GM12878 (cell line): ENCODE measurements around the gene PRKN. TPM values are rescaled to one million over a fixed set of nuclear protein-coding genes. Genes with fewer than 3 reads are reported as not detected.

Source experiments
- ATAC-seq: fragments of 200-7000 bp; cut with Tn5 transposase; 3 replicates; pipeline ENCODE4 v1.9.1; 2020; ENCODE audit warnings: mild to moderate bottlenecking, moderate library complexity
- Bru-seq: library from RNA; stranded (reverse); fragments of 400-500 nt; gene quantifications from one replicate; lab custom pipeline; 2021; lab: Mats Ljungman, UMichigan
- BruChase-seq, 2 experiments: library from RNA; stranded (reverse); fragments of 400-500 nt; gene quantifications; one replicate each; lab custom pipeline; 2021; lab: Mats Ljungman, UMichigan
- BruUV-seq: library from RNA; stranded (reverse); fragments of 400-500 nt; replicated peaks from 2 replicates; lab custom pipeline; 2021; lab: Mats Ljungman, UMichigan
- CTCF ChIA-PET: fragments of 300-600 bp; sonication (Branson Sonifier 250); formaldehyde crosslinking; extraction: SDS; loops from one replicate; lab custom pipeline; 2021; ENCODE audit warnings: inconsistent platforms; lab: Yijun Ruan, JAX
- POLR2A ChIA-PET: fragments of 350-600 bp; formaldehyde crosslinking; extraction: SDS; loops from one replicate; lab custom pipeline; 2021; ENCODE audit warnings: inconsistent platforms; lab: Charles Lee
- RAD21 ChIA-PET: fragments of 300-600 bp; sonication (Branson Sonifier 250); formaldehyde crosslinking; loops from one replicate; lab custom pipeline; 2023; ENCODE audit warnings: antibody characterized with exemption; ENCODE audit not compliant: unreplicated experiment; lab: Charles Lee
- SMC1A ChIA-PET: fragments of 300-600 bp; sonication (Branson Sonifier 250); formaldehyde crosslinking; loops from one replicate; lab custom pipeline; 2023; ENCODE audit not compliant: unreplicated experiment, uncharacterized antibody; lab: Charles Lee
- DNase-seq: peaks from one replicate; pipeline ENCODE4 v3.0.0-alpha.2; 2011; ENCODE audit warnings: low read depth, low spot score
- FAIRE-seq: peaks from 3 replicates; lab custom pipeline; 2011; peaks lifted over from hg19 to GRCh38; lab: Jason Lieb, UNC
- H2AFZ ChIP-seq: 2 replicates; pipeline ENCODE4 v1.6.0; 2011; ENCODE audit warnings: low read depth, low read length, control low read depth; ENCODE audit not compliant: control insufficient read depth
- H3K27ac ChIP-seq: 2 replicates; pipeline ENCODE4 v1.5.1; 2011; ENCODE audit warnings: control low read depth; ENCODE audit not compliant: control insufficient read depth, insufficient read depth
- H3K27me3 ChIP-seq, 2 experiments: replicated peaks in 1 of 2; 2 replicates each; pipeline versions ENCODE4 v1.6.0 to v1.6.1; 2011; ENCODE audit warnings: low read length in 1 of 2; ENCODE audit not compliant: control insufficient read depth in 2 of 2, insufficient read depth in 2 of 2
- H3K36me3 ChIP-seq, 2 experiments: 2 replicates each; pipeline ENCODE4 v1.5.1; 2011; ENCODE audit warnings: low read length in 1 of 2; ENCODE audit not compliant: control insufficient read depth in 2 of 2, insufficient read depth in 2 of 2
- H3K4me1 ChIP-seq: 2 replicates; pipeline ENCODE4 v1.6.1; 2011; ENCODE audit warnings: mild to moderate bottlenecking, low read length, moderate library complexity, mixed read lengths; ENCODE audit not compliant: control insufficient read depth, insufficient read depth
- H3K4me2 ChIP-seq: 2 replicates; pipeline ENCODE4 v1.6.0; 2011; ENCODE audit warnings: control low read depth; ENCODE audit not compliant: control insufficient read depth, insufficient read depth
- H3K4me3 ChIP-seq: fragments of 200-600 bp; sonication (generic); 2 replicates; pipeline ENCODE4 v1.5.1; 2016
- H3K79me2 ChIP-seq: 2 replicates; pipeline ENCODE4 v1.6.0; 2011; ENCODE audit warnings: low read length; ENCODE audit not compliant: control insufficient read depth, insufficient read depth
- H3K9ac ChIP-seq: 2 replicates; pipeline ENCODE4 v1.8.0; 2011; ENCODE audit warnings: low read length, control low read depth, mixed read lengths; ENCODE audit not compliant: control insufficient read depth, insufficient read depth
- H3K9me3 ChIP-seq: replicated peaks from 3 replicates; pipeline ENCODE4 v1.5.1; 2011; ENCODE audit warnings: mild to moderate bottlenecking, low read length; ENCODE audit not compliant: control insufficient read depth, insufficient read depth
- H4K20me1 ChIP-seq: 2 replicates; pipeline ENCODE4 v1.6.0; 2011; ENCODE audit not compliant: control insufficient read depth, insufficient read depth
- ATF7 ChIP-seq: fragments of 450-650 bp; IDR thresholded peaks from 2 replicates; pipeline ENCODE4 v1.6.1; 2016; ENCODE audit warnings: low read depth, mild to moderate bottlenecking
- CBX5 ChIP-seq: sonication (generic); IDR thresholded peaks from 2 replicates; pipeline ENCODE4 v1.6.1; 2016; ENCODE audit warnings: low read depth, moderate library complexity, mild to moderate bottlenecking, inconsistent platforms
- KLF5 ChIP-seq: fragments of 450-650 bp; IDR thresholded peaks from 2 replicates; pipeline ENCODE4 v1.6.1; 2014; ENCODE audit warnings: mild to moderate bottlenecking; ENCODE audit not compliant: partially characterized antibody
- MYB ChIP-seq: fragments of 150-350 bp; IDR thresholded peaks from 2 replicates; pipeline ENCODE4 v1.6.1; 2014; ENCODE audit warnings: mild to moderate bottlenecking, low read depth, low read length, borderline replicate concordance
- RBBP5 ChIP-seq: fragments of 200-600 bp; sonication (generic); conservative IDR thresholded peaks from 2 replicates; pipeline ENCODE4 v1.6.1; 2016
- SIX5 ChIP-seq: IDR thresholded peaks from 2 replicates; pipeline ENCODE4 v1.6.1; 2011; ENCODE audit warnings: mild to moderate bottlenecking, low read depth, low read length, moderate library complexity; ENCODE audit not compliant: severe bottlenecking
- TARDBP ChIP-seq: IDR thresholded peaks from 2 replicates; pipeline ENCODE4 v1.6.1; 2016; ENCODE audit warnings: borderline replicate concordance
- WGBS: methylation state at CpG from one replicate; pipeline ENCODE4 v1.1.6; 2016; ENCODE audit warnings: low lambda C conversion rate; ENCODE audit not compliant: insufficient replicate concordance, insufficient coverage; ENCODE audit errors: missing lambda C conversion rate; 5-methylcytosine and 5-hydroxymethylcytosine counted together
- in situ Hi-C: fragments of 300-500 bp; cut with MboI; formaldehyde crosslinking; loops from 9 replicates; pipeline ENCODE4 v1.14.3; 2018; ENCODE audit warnings: mixed read lengths
- intact Hi-C: fragments of 100-400 bp; cut with micrococcal nuclease; formaldehyde crosslinking; loops from one replicate; pipeline ENCODE4 v1.14.2; 2022; ENCODE audit not compliant: unreplicated experiment
- long read RNA-seq, 2 experiments: library from polyadenylated mRNA; unstranded; transcript quantifications; one replicate each; pipeline ENCODE4 v2.0.0, GENCODE V29; 2019 to 2020
- polyA minus RNA-seq, 3 experiments: library from RNA; depleted of rRNA, polyadenylated mRNA; stranded (reverse); fragments of >200 nt; gene quantifications; 2 replicates each; pipeline ENCODE4 v1.2.3, GENCODE V29; 2011
- polyA plus RNA-seq, 11 experiments: library from polyadenylated mRNA; depleted of rRNA in 4 of 11; unstranded in 6 of 11; stranded (reverse) in 5 of 11; fragments of >200 nt; fragmentation: Nextera tagmentation in 4 of 11; fragmentation: Illumina TruSeq in 1 of 11; extraction: Ambion mirVana in 4 of 11; extraction: Trizol in 1 of 11; gene quantifications; 1 replicate in 1 of 11; 2 replicates in 10 of 11; pipeline versions ENCODE4 v1.2.1 to v1.2.3, GENCODE V29; 2011 to 2016; ENCODE audit warnings: inconsistent platforms in 2 of 11, missing spikeins in 2 of 11, low read depth in 1 of 11
- total RNA-seq, 4 experiments: library from RNA; depleted of rRNA in 3 of 4; stranded (reverse); fragments of >200 nt in 3 of 4; fragmentation: Illumina TruSeq in 1 of 4; extraction: Trizol in 1 of 4; gene quantifications; 2 replicates each; pipeline versions ENCODE4 v1.2.1 to v1.2.3, GENCODE V29; 2013 to 2021
- TF ChIP-seq, protein P1 (sequence below): IDR thresholded peaks from 2 replicates; pipeline ENCODE4 v1.6.1; 2012; ENCODE audit warnings: improper control_type of control experiment, low read depth, low read length; ENCODE audit not compliant: insufficient replicate concordance
- TF ChIP-seq, protein P2 (sequence below): IDR thresholded peaks from 2 replicates; pipeline ENCODE4 v1.6.1; 2011; ENCODE audit warnings: mild to moderate bottlenecking, low read depth, low read length, moderate library complexity; ENCODE audit not compliant: insufficient replicate concordance
- TF ChIP-seq, protein P3 (sequence below): IDR thresholded peaks from 2 replicates; pipeline ENCODE4 v1.6.1; 2011; ENCODE audit warnings: borderline replicate concordance, low read depth, mild to moderate bottlenecking, moderate library complexity, mixed read lengths, low read length; ENCODE audit not compliant: insufficient read depth; ENCODE audit errors: extremely low read length

PRKN gene
- 0.66 and 0.79 TPM in 2 replicates for total RNA-seq (2013; cell fraction: nucleolus; rRNA removed)
- total RNA-seq (2014; rRNA removed) (0.06 TPM in 1 of 2 replicates, not detected in the other), total RNA-seq (2014; rRNA removed; fragmentation: Illumina TruSeq; extraction: Trizol) (not detected in 2 replicates), total RNA-seq (2021) (not detected in 2 replicates), polyA plus RNA-seq (2011; rRNA removed) (0.06 TPM in 1 of 2 replicates, not detected in the other), polyA plus RNA-seq (2014; fragmentation: Illumina TruSeq; extraction: Trizol) (not detected in 2 replicates), polyA plus RNA-seq (2014; fragmentation: Nextera tagmentation; extraction: Ambion mirVana) (not detected), polyA plus RNA-seq (2014; rRNA removed) (0.09 TPM in 1 of 2 replicates, not detected in the other), polyA plus RNA-seq (2016; fragmentation: Nextera tagmentation; extraction: Ambion mirVana) (not detected), polyA minus RNA-seq (2011; rRNA and poly(A)+ RNA removed) (not detected in 2 replicates), Bru-seq, nascent RNA (percentile 19 among the genes with signal in this experiment), BruChase-seq, experiment 1, labeled RNA remaining after a 6-hour chase (percentile 19 among the genes with signal in this experiment), BruChase-seq, experiment 2, labeled RNA remaining after a 2-hour chase (percentile 19 among the genes with signal in this experiment)
- polyA plus RNA-seq (2011; ENCODE audit: low read depth), result not detected
- 0.06 TPM in 1 of 2 replicates, not detected in the other for polyA plus RNA-seq (2011; cell fraction: cytosol; rRNA removed)
- 0.06 TPM in 1 of 2 replicates, not detected in the other for polyA plus RNA-seq (2011; cell fraction: nucleus; rRNA removed)
- polyA plus RNA-seq (2012), result 0.05 and 0.07 TPM in 2 replicates
- polyA minus RNA-seq (2011; cell fraction: cytosol; rRNA and poly(A)+ RNA removed), result not detected in 2 replicates
- polyA minus RNA-seq (2011; cell fraction: nucleus; rRNA and poly(A)+ RNA removed), result 0.73 and 1.8 TPM in 2 replicates
- long read RNA-seq, experiment 1, result 0 reads
- long read RNA-seq, experiment 2, partial matches to known transcripts, result 0 of 3 reads
- long read RNA-seq, experiment 2, other reads (novel, unspliced or antisense), result 3 of 3 reads

DNA sequence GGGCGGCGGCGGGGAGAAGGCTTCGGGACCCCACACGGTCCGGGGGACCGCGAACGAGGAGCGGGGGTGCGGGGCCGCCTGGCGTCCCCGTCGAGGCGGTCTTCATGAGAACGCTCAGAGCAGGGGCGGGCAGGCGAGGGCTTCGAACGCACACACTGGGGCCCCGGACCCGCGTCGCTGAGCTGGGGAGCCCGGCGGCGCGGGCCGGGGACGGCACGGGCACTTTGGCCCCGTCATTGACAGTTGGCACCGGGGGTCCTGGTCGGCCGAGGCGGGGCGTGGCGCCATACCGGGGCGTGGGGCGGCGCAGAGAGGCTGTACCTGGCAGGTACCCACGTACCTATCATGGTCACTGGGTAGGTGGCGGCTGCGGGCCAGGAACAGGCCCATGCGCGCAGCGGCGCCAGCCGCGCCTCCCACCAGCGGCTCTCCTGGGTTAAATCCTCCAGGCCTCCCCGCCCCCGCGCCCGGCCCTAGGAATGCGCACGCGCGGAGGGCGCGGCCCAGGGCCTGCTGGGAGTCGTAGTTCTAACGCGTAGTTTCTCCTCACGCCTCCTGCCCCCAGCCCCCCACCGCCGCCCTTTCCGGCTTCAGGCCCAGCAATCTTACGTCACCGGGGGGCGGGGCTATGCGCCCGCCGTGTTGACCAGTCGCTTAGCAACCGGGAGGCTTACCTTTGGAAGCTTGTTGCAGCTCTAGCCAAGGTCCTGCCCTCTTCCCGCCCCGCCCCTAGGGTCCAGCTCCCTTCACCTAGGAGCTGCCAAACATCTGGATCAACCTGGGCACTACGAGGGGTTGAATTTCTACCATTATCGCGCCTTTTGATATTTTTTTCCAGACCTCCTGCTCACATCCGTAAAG lies at the start of gene PRKN, which contains the start of gene PACRG:
TSS of gene PRKN (minus strand) at position 445 of the 861 bp plus-strand sequence.
TSS of gene PACRG (plus strand) at position 653 of the 861 bp plus-strand sequence.
- POLR2A ChIA-PET, result no interaction called here
- SMC1A ChIA-PET, result no interaction called here
- TF ChIP-seq, protein P1, sequence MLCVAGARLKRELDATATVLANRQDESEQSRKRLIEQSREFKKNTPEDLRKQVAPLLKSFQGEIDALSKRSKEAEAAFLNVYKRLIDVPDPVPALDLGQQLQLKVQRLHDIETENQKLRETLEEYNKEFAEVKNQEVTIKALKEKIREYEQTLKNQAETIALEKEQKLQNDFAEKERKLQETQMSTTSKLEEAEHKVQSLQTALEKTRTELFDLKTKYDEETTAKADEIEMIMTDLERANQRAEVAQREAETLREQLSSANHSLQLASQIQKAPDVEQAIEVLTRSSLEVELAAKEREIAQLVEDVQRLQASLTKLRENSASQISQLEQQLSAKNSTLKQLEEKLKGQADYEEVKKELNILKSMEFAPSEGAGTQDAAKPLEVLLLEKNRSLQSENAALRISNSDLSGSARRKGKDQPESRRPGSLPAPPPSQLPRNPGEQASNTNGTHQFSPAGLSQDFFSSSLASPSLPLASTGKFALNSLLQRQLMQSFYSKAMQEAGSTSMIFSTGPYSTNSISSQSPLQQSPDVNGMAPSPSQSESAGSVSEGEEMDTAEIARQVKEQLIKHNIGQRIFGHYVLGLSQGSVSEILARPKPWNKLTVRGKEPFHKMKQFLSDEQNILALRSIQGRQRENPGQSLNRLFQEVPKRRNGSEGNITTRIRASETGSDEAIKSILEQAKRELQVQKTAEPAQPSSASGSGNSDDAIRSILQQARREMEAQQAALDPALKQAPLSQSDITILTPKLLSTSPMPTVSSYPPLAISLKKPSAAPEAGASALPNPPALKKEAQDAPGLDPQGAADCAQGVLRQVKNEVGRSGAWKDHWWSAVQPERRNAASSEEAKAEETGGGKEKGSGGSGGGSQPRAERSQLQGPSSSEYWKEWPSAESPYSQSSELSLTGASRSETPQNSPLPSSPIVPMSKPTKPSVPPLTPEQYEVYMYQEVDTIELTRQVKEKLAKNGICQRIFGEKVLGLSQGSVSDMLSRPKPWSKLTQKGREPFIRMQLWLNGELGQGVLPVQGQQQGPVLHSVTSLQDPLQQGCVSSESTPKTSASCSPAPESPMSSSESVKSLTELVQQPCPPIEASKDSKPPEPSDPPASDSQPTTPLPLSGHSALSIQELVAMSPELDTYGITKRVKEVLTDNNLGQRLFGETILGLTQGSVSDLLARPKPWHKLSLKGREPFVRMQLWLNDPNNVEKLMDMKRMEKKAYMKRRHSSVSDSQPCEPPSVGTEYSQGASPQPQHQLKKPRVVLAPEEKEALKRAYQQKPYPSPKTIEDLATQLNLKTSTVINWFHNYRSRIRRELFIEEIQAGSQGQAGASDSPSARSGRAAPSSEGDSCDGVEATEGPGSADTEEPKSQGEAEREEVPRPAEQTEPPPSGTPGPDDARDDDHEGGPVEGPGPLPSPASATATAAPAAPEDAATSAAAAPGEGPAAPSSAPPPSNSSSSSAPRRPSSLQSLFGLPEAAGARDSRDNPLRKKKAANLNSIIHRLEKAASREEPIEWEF, result no peak
- no peak for TF ChIP-seq RBBP5
- TF ChIP-seq, protein P2, sequence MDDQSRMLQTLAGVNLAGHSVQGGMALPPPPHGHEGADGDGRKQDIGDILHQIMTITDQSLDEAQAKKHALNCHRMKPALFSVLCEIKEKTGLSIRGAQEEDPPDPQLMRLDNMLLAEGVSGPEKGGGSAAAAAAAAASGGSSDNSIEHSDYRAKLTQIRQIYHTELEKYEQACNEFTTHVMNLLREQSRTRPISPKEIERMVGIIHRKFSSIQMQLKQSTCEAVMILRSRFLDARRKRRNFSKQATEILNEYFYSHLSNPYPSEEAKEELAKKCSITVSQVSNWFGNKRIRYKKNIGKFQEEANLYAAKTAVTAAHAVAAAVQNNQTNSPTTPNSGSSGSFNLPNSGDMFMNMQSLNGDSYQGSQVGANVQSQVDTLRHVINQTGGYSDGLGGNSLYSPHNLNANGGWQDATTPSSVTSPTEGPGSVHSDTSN, result no peak
- TF ChIP-seq SIX5, result peak; percentile 88
- no peak for TF ChIP-seq KLF5
- TF ChIP-seq TARDBP, result peak; percentile 62; the same call in 1 of the 2 replicates
- no peak for TF ChIP-seq MYB
- no peak for TF ChIP-seq CBX5
- peak; percentile 68 for TF ChIP-seq ATF7
- TF ChIP-seq, protein P3, sequence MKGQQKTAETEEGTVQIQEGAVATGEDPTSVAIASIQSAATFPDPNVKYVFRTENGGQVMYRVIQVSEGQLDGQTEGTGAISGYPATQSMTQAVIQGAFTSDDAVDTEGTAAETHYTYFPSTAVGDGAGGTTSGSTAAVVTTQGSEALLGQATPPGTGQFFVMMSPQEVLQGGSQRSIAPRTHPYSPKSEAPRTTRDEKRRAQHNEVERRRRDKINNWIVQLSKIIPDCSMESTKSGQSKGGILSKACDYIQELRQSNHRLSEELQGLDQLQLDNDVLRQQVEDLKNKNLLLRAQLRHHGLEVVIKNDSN, result no peak

More for the DNA sequence above, at the start of gene PRKN, which contains the start of gene PACRG:
- 6% methylated on average over 38 of the region's 84 CpGs for WGBS
- no peaks in the 10 kb centered on the region for H3K27me3 ChIP-seq
- H3K36me3 ChIP-seq, result no peaks in the 10 kb centered on the region
- H3K4me3 ChIP-seq, result peak within 1 kb of the TSS; percentile 63
- intact Hi-C loops, result no loop called here
- peak within 1 kb of the TSS; percentile 90 for H2AFZ ChIP-seq
- H3K4me1 ChIP-seq, result no peaks in the 10 kb centered on the region
- peak within 1 kb of the TSS; percentile 44; the same call in 1 of the 2 replicates for H3K9ac ChIP-seq
- H3K79me2 ChIP-seq, result no peaks in the 10 kb centered on the region
- H3K27ac ChIP-seq, result no peak within 1 kb of the TSS
- peak within 1 kb of the TSS; percentile 94 for H3K4me2 ChIP-seq
- FAIRE-seq (peak; percentile 85), DNase-seq (peak; percentile 61), ATAC-seq (peak; percentile 99)
- ChIA-PET CTCF (no interaction called here), RAD21 (no interaction called here)
- no TSS peak for BruUV-seq
- in situ Hi-C loops, result no loop called here
- H3K9me3 ChIP-seq, result no peaks in the 10 kb centered on the region
- H4K20me1 ChIP-seq, result no peaks in the 10 kb centered on the region
